OCI-LY3 (cell line): ENCODE data around the gene ADAMTSL5.

Experiments used
- H2AFZ ChIP-seq: fragments of 200-600, 300-600 bp; shearing (Covaris generic); 2 replicates; pipeline ENCODE4 v1.6.0; 2014; ENCODE audit warnings: antibody characterized with exemption, low read depth, low read length
- H3K27ac ChIP-seq: fragments of 200-600, 300-600 bp; sonication (generic); 2 replicates; pipeline ENCODE4 v1.5.1; 2014; ENCODE audit warnings: mild to moderate bottlenecking, low read length, moderate library complexity, mixed read lengths
- H3K27me3 ChIP-seq: fragments of 200-600, 300-600 bp; sonication (generic); 2 replicates; pipeline ENCODE4 v1.6.1; 2014; ENCODE audit warnings: low read depth, low read length, mixed read lengths
- H3K36me3 ChIP-seq: fragments of 200-600, 300-600 bp; sonication (generic); replicated peaks from 2 replicates; pipeline ENCODE3; 2014; ENCODE audit warnings: low read depth, low read length, mixed read lengths
- H3K4me1 ChIP-seq: fragments of 300-600, 200-600 bp; sonication (generic); 2 replicates; pipeline ENCODE4 v1.6.1; 2014; ENCODE audit warnings: low read length, mixed read lengths
- H3K4me2 ChIP-seq: fragments of 200-600, 300-600 bp; sonication (generic); 2 replicates; pipeline ENCODE4 v1.6.1; 2014; ENCODE audit warnings: low read length, mixed read lengths
- H3K4me3 ChIP-seq: fragments of 300-600, 200-600 bp; sonication (generic); 2 replicates; pipeline ENCODE4 v1.5.1; 2014; ENCODE audit warnings: antibody characterized with exemption, mild to moderate bottlenecking, low read length, moderate library complexity
- H3K79me2 ChIP-seq: fragments of 300-600, 200-600 bp; shearing (Covaris generic); 2 replicates; pipeline ENCODE4 v1.6.1; 2014; ENCODE audit warnings: mild to moderate bottlenecking, low read length, mixed read lengths
- H3K9ac ChIP-seq: fragments of 300-600, 200-600 bp; shearing (Covaris generic); 2 replicates; pipeline ENCODE4 v1.6.0; 2014; ENCODE audit warnings: mild to moderate bottlenecking, low read length, moderate library complexity
- H3K9me3 ChIP-seq: fragments of 200-600, 300-600 bp; shearing (Covaris generic); 2 replicates; pipeline ENCODE4 v1.6.1; 2014; ENCODE audit warnings: low read length, mixed read lengths; ENCODE audit not compliant: insufficient read depth
- H4K20me1 ChIP-seq: fragments of 200-600, 300-600 bp; sonication (generic); 2 replicates; pipeline ENCODE4 v1.6.1; 2016; ENCODE audit warnings: low read length, mixed read lengths; ENCODE audit not compliant: insufficient read depth
- CTCF ChIP-seq: fragments of 200-600, 300-600 bp; sonication (generic); IDR thresholded peaks from 2 replicates; pipeline ENCODE4 v1.5.1; 2014; ENCODE audit warnings: antibody characterized with exemption, low read length, low read depth
- EZH2phosphoT487 ChIP-seq: fragments of 200-600 bp; shearing (Covaris generic); IDR thresholded peaks from 2 replicates; pipeline ENCODE4 v1.6.1; 2018; ENCODE audit warnings: antibody characterized with exemption, mixed run types, low read depth

ADAMTSL5 gene

DNA sequence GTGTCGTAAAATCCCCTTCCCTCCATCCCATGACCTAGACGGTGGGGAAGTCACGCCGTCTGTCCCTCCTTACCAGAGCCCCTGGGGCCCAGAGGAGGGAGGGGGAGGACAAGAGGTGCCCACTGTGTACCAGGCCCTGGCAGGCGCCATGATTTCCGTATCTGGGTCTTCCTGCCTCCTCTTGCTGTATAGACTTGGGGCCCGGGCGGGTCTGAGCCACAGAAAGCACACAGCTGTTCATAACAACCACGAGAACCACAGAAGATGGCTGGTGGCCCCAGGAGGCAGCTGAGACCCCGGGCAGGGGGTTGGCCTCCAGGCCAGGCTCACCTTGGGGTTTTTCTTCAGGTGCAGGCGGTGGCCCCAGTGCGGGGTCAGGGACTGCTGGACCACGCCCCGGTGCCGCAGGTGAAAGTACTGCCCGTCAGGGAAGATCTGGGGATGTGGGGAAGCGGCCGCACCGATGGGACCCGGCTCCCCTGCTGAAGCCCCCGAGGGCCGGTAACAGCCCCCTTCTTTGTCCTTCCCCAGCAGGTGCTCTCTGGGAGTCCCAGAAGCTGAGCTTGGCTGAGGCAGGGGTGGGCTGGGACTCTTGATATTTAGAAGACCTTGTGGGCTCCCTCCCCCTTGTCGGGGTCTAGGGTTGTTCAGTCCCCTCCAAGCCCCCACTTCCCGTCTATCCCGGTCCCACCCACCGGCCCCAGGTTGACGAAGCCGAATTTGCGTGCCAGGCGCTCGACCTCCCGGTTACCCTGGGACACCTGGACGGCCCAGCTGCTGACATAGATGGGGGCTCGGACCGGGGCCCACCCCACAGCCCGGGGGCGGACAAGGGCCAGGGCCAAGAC lies 23.1 kb downstream of the ADAMTSL5 start:
- no peaks in the 10 kb centered on the region for H3K9me3 ChIP-seq
- H4K20me1 ChIP-seq: no peaks in the 10 kb centered on the region
- H3K4me3 ChIP-seq: no peak overlapping the region
- no peaks in the 10 kb centered on the region for H3K36me3 ChIP-seq
- no peak overlapping the region for H2AFZ ChIP-seq
- no peak overlapping the region for H3K27ac ChIP-seq
- no peak overlapping the region for H3K9ac ChIP-seq
- no peak overlapping the region for H3K4me2 ChIP-seq
- H3K27me3 ChIP-seq: no peaks in the 10 kb centered on the region
- H3K79me2 ChIP-seq: no peaks in the 10 kb centered on the region
- no peaks in the 10 kb centered on the region for H3K4me1 ChIP-seq
- no peak for TF ChIP-seq CTCF
- no peak for TF ChIP-seq EZH2phosphoT487

DNA sequence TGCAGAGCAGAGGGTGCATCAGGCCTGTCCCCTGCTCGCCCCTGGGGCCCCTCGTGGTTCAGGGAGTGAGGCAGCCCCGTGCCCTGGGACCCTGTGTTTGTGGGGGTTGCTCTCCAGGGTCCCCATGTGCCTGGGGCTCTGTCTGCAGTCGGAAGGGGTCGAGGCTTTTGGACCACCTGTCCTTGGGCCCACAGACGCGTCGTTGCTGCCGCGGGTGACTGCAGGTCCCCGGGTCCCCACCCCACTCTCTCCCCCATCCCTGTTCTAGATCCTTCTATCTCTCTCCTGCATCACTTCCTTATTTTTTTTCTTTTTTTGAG lies 24.6 kb downstream of the ADAMTSL5 start:
- H3K27ac ChIP-seq: no peak overlapping the region
- no peaks in the 10 kb centered on the region for H3K79me2 ChIP-seq
- H3K9ac ChIP-seq: no peak overlapping the region
- TF ChIP-seq EZH2phosphoT487: no peak
- TF ChIP-seq CTCF: no peak
- no peak overlapping the region for H3K4me3 ChIP-seq
- no peaks in the 10 kb centered on the region for H3K27me3 ChIP-seq
- no peak overlapping the region for H3K4me2 ChIP-seq
- H3K9me3 ChIP-seq: no peaks in the 10 kb centered on the region
- no peak overlapping the region for H2AFZ ChIP-seq
- H3K4me1 ChIP-seq: no peaks in the 10 kb centered on the region
- H3K36me3 ChIP-seq: no peaks in the 10 kb centered on the region
- H4K20me1 ChIP-seq: no peaks in the 10 kb centered on the region

DNA sequence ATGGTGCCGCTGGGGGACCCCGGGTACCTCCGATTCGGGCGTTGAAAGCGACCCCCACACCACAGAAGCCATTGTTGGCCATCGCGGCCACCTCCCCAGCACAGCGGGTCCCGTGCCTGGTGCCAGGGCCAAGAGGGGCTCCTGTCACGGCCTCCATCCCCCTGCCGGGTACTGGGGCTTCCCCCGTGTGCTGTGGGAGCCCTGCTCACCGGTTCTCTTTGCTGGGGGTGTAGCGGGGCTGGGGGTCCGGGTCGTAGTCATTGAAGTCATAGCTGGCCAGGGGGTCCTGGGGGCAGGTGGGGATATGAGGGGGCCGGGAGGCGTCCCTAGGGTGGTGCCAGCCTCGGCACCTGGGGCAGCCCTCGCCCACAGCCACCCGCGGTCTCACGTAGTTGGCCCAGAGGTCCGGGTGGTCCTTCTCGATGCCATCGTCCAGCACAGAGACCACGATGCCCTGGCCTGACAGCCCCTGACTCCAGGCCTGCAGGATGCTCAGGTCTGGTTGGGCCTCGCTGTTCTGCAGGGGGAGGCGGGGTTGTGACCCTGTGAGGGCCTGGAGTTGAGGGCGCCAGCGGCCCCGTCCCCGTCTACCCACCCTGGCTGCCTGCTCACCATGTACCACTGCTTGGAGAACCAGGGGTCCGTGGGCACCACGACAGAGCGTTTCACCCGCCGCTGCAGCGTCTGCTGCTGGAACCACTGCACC lies 25.1 kb downstream of the ADAMTSL5 start:
- Histone ChIP-seq H3K27me3 (no peaks in the 10 kb centered on the region), H3K4me2 (no peak overlapping the region), H3K9me3 (no peaks in the 10 kb centered on the region), H3K9ac (no peak overlapping the region), H3K4me3 (no peak overlapping the region), H2AFZ (no peak overlapping the region), H3K4me1 (no peaks in the 10 kb centered on the region), H3K79me2 (no peaks in the 10 kb centered on the region), H3K27ac (no peak overlapping the region), H3K36me3 (no peaks in the 10 kb centered on the region), H4K20me1 (no peaks in the 10 kb centered on the region)
- TF ChIP-seq CTCF: no peak
- no peak for TF ChIP-seq EZH2phosphoT487

DNA sequence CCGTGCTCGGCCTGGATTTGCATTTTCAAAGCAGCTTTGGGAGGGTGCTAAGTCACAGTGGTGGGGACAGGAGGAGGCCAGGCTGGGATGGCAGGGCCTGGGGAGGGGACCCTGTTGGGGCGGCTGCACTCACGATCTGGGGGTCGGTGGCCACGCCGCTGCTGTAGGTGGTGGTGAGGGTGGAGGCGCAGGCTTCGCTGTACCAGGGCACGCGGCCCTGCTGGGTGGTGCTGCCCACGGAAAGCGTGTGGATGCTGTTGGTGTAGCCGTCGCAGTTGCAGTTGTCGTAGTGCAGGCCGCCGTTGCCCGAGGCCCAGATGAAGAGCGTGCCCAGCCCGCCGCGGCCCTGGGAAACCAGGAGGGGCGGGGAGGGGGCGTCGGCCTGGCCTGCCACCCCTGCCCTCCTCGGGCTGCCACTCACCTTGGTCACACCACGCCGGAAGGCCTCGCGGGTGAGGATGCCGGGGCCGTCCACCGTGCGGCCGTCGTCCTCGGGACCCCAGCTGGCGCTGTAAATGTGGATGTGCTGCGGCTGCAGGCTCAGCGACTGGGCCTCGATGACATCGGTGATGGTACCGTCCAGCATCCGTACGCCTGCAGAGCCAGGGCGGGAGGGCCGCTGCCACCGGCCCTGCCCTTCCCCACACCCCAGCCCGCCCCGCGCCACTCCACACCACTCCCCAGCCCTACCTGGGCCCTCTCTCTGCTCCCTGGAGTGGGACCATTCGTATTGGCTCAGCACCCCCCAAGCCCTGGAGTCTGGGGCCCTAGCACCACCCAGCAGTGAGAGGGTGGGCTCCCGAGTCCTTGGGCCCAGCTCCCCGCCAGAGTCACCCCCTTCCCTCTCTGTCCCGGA lies 25.9 kb downstream of the ADAMTSL5 start:
- no peaks in the 10 kb centered on the region for H3K9me3 ChIP-seq
- no peak overlapping the region for H3K4me2 ChIP-seq
- TF ChIP-seq EZH2phosphoT487 (no peak), CTCF (no peak)
- no peak overlapping the region for H3K27ac ChIP-seq
- no peaks in the 10 kb centered on the region for H3K4me1 ChIP-seq
- no peaks in the 10 kb centered on the region for H3K36me3 ChIP-seq
- no peak overlapping the region for H2AFZ ChIP-seq
- H3K9ac ChIP-seq: no peak overlapping the region
- H4K20me1 ChIP-seq: no peaks in the 10 kb centered on the region
- no peak overlapping the region for H3K4me3 ChIP-seq
- no peaks in the 10 kb centered on the region for H3K79me2 ChIP-seq
- no peaks in the 10 kb centered on the region for H3K27me3 ChIP-seq
